ENCODE data around the gene COG8. TPM values are rescaled to one million over a fixed set of nuclear protein-coding genes. Genes with fewer than 3 reads are reported as not detected.

Gene COG8
- total RNA-seq, 1 donor from 2014 or later = 46.2 TPM

GRCh38 chr16:69378760-69379159 lies 39.4 kb upstream of the COG8 start:
- Histone ChIP-seq H3K36me3 (peaks cover 0 to 35% of the 10 kb centered on the region in 2 donors), H3K4me1 (peaks cover 6% of the 10 kb centered on the region), H3K27ac (no peak overlapping the region), H3K27me3 (no peaks in the 10 kb centered on the region), H3K9me3 (no peaks in the 10 kb centered on the region), H3K4me3 (no peak overlapping the region)
- no peak for DNase-seq (ENCODE audit: extremely low spot score in 2 of 2)
- TF ChIP-seq POLR2A (IDR thresholded peaks at IDR 0.05) (no peak), CTCF (IDR thresholded peaks at IDR 0.05) (no peak), POLR2AphosphoS5 (IDR thresholded peaks at IDR 0.05; ENCODE audit: insufficient read depth in 1 of 2, low read depth in 1 of 2) (no peak)
- intact Hi-C loops (cut with DNase I) = no loop called here

GRCh38 chr16:69378036-69378435 lies 38.7 kb upstream of the COG8 start:
- no peaks in the 10 kb centered on the region for H3K27me3 ChIP-seq
- H3K36me3 ChIP-seq = peaks cover 0 to 35% of the 10 kb centered on the region in 2 donors
- H3K4me1 ChIP-seq = no peaks in the 10 kb centered on the region
- DNase-seq (ENCODE audit: extremely low spot score in 2 of 2) = no peak
- no peak for TF ChIP-seq POLR2A (IDR thresholded peaks at IDR 0.05)
- no peak for TF ChIP-seq CTCF (IDR thresholded peaks at IDR 0.05)
- no peak for TF ChIP-seq POLR2AphosphoS5 (IDR thresholded peaks at IDR 0.05; ENCODE audit: insufficient read depth in 1 of 2, low read depth in 1 of 2)
- H3K27ac ChIP-seq = no peak overlapping the region
- no peaks in the 10 kb centered on the region for H3K9me3 ChIP-seq
- H3K4me3 ChIP-seq = no peak overlapping the region
- intact Hi-C loops (cut with DNase I) = no loop called here

GRCh38 chr16:69376393-69377059 lies 37.2 kb upstream of the COG8 start:
- Histone ChIP-seq H3K36me3 (peaks cover 0 to 35% of the 10 kb centered on the region in 2 donors), H3K27me3 (no peaks in the 10 kb centered on the region), H3K4me3 (no peak overlapping the region), H3K27ac (no peak overlapping the region), H3K4me1 (no peaks in the 10 kb centered on the region), H3K9me3 (no peaks in the 10 kb centered on the region)
- no peak for DNase-seq (ENCODE audit: extremely low spot score in 2 of 2)
- TF ChIP-seq POLR2A (IDR thresholded peaks at IDR 0.05) (no peak), POLR2AphosphoS5 (IDR thresholded peaks at IDR 0.05; ENCODE audit: insufficient read depth in 1 of 2, low read depth in 1 of 2) (no peak), CTCF (IDR thresholded peaks at IDR 0.05) (no peak)
- intact Hi-C loops (cut with DNase I) = no loop called here

- no peak for DNase-seq (ENCODE audit: extremely low spot score in 2 of 2)
- Histone ChIP-seq H3K36me3 (peaks cover 0 to 46% of the 10 kb centered on the region in 2 donors), H3K4me1 (no peaks in the 10 kb centered on the region), H3K27ac (no peak overlapping the region), H3K9me3 (no peaks in the 10 kb centered on the region), H3K27me3 (no peaks in the 10 kb centered on the region), H3K4me3 (no peak overlapping the region)
- intact Hi-C loops (cut with DNase I) = no loop called here
- TF ChIP-seq CTCF (IDR thresholded peaks at IDR 0.05) = no peak
- TF ChIP-seq POLR2AphosphoS5 (IDR thresholded peaks at IDR 0.05; ENCODE audit: insufficient read depth in 1 of 2, low read depth in 1 of 2) = no peak
- no peak for TF ChIP-seq POLR2A (IDR thresholded peaks at IDR 0.05)
These were observed 33.7 kb upstream of the COG8 start for GRCh38 chr16:69373019-69373418.

GRCh38 chr16:69371564-69371963 lies 32.2 kb upstream of the COG8 start:
- Histone ChIP-seq H3K4me1 (no peaks in the 10 kb centered on the region), H3K9me3 (no peaks in the 10 kb centered on the region), H3K36me3 (peaks cover 3 to 56% of the 10 kb centered on the region in 2 donors), H3K27ac (no peak overlapping the region), H3K4me3 (no peak overlapping the region), H3K27me3 (no peaks in the 10 kb centered on the region)
- no peak for TF ChIP-seq POLR2AphosphoS5 (IDR thresholded peaks at IDR 0.05; ENCODE audit: insufficient read depth in 1 of 2, low read depth in 1 of 2)
- no peak for DNase-seq (ENCODE audit: extremely low spot score in 2 of 2)
- intact Hi-C loops (cut with DNase I) = no loop called here

Data from vagina (tissue), 2 donors.